Vagina (tissue), 2 donors: ENCODE data around the gene TAF7L. TPM values are rescaled to one million over a fixed set of nuclear protein-coding genes. Genes with fewer than 3 reads are reported as not detected.
A peak's percentile ranks its signal among the peaks of the same experiment; 100 is the strongest.

Experiments used
- DNase-seq, 2 donors: peaks; one replicate each; pipeline ENCODE4 v3.0.0-alpha.2; 2017; ENCODE audit errors: extremely low spot score in 2 of 2
- H3K27ac ChIP-seq: fragments of 200-600 bp; sonication (generic); one replicate; pipeline ENCODE4 v1.5.1; 2019
- H3K27me3 ChIP-seq: fragments of 200-600 bp; sonication (generic); one replicate; pipeline ENCODE4 v1.5.1; 2019
- H3K36me3 ChIP-seq, 2 donors: fragments of 200-600 bp; sonication (generic); one replicate each; pipeline ENCODE4 v1.5.1; 2017 to 2019
- H3K4me1 ChIP-seq: fragments of 200-600 bp; sonication (generic); one replicate; pipeline ENCODE4 v1.5.1; 2019
- H3K4me3 ChIP-seq, 2 donors: fragments of 200-600 bp; sonication (generic); 1 replicate in 1 of 2; 2 replicates in 1 of 2; pipeline ENCODE4 v1.5.1; 2016 to 2019
- H3K9me3 ChIP-seq: fragments of 200-600 bp; sonication (generic); one replicate; pipeline ENCODE4 v1.5.1; 2019
- POLR2A ChIP-seq, 2 donors: fragments of 450-650 bp; IDR thresholded peaks; one replicate each; pipeline ENCODE4 v1.6.1; 2017; ENCODE audit warnings: antibody characterized with exemption in 2 of 2, mild to moderate bottlenecking in 2 of 2, moderate library complexity in 2 of 2
- POLR2AphosphoS5 ChIP-seq, 2 donors: sonication (generic); formaldehyde crosslinking; IDR thresholded peaks; one replicate each; pipeline ENCODE4 v1.9.0; 2017; ENCODE audit warnings: antibody characterized with exemption in 2 of 2, mild to moderate bottlenecking in 2 of 2, low read depth in 1 of 2; ENCODE audit not compliant: insufficient read depth in 1 of 2
- intact Hi-C: fragments of 100-400 bp; cut with DNase I; formaldehyde crosslinking; loops from one replicate; pipeline ENCODE4 v1.15.1; 2023
- small RNA-seq: library from RNA; depleted of rRNA; stranded (forward); fragments of <200 nt; gene quantifications from one replicate; pipeline ENCODE3, GENCODE V24; 2016
- total RNA-seq: library from RNA; depleted of rRNA; stranded (reverse); fragments of >200 nt; gene quantifications from one replicate; pipeline ENCODE4 v1.2.3, GENCODE V29; 2016
- TF ChIP-seq, protein P1 (sequence below), 3 experiments: fragments of 450-650 bp in 2 of 3; fragments of 200-600 bp in 1 of 3; sonication (generic) in 1 of 3; IDR thresholded peaks; one replicate each; pipeline ENCODE4 v1.5.1; 2017 to 2019; ENCODE audit warnings: antibody characterized with exemption in 3 of 3, mild to moderate bottlenecking in 2 of 3, moderate library complexity in 2 of 3

The TAF7L gene
- total RNA-seq, 1 donor from 2014 or later = 2.5 TPM

DNA sequence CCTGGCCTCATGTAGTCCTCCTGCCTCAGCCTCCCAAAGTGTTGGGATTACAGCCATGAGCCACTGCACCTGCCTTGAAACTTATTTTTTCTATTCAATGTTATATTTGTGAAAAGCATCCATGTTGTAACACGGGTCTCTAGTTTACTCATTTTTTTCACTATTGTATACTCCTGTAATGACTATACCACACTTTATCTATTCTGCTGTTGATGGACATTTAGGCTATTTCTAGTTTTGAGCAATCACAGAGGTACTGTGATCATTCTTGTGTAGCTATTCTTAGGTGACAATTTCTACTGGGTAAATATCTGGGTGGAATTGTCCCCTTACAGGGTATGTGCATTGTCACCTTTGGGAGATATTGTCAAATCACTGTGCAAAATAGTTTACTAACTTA, 67.9 kb downstream of the TAF7L start:
- TF ChIP-seq POLR2A (IDR thresholded peaks at IDR 0.05) (no peak), POLR2AphosphoS5 (IDR thresholded peaks at IDR 0.05; ENCODE audit: insufficient read depth in 1 of 2, low read depth in 1 of 2) (no peak)
- TF ChIP-seq, protein P1, sequence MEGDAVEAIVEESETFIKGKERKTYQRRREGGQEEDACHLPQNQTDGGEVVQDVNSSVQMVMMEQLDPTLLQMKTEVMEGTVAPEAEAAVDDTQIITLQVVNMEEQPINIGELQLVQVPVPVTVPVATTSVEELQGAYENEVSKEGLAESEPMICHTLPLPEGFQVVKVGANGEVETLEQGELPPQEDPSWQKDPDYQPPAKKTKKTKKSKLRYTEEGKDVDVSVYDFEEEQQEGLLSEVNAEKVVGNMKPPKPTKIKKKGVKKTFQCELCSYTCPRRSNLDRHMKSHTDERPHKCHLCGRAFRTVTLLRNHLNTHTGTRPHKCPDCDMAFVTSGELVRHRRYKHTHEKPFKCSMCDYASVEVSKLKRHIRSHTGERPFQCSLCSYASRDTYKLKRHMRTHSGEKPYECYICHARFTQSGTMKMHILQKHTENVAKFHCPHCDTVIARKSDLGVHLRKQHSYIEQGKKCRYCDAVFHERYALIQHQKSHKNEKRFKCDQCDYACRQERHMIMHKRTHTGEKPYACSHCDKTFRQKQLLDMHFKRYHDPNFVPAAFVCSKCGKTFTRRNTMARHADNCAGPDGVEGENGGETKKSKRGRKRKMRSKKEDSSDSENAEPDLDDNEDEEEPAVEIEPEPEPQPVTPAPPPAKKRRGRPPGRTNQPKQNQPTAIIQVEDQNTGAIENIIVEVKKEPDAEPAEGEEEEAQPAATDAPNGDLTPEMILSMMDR (IDR thresholded peaks at IDR 0.05) = no peak
- Histone ChIP-seq H3K27me3 (no peaks in the 10 kb centered on the region), H3K4me1 (no peaks in the 10 kb centered on the region), H3K9me3 (no peaks in the 10 kb centered on the region), H3K4me3 (no peak overlapping the region), H3K36me3 (no peaks in the 10 kb centered on the region), H3K27ac (no peak overlapping the region)
- DNase-seq = no peak
- intact Hi-C loops = no loop called here

DNA sequence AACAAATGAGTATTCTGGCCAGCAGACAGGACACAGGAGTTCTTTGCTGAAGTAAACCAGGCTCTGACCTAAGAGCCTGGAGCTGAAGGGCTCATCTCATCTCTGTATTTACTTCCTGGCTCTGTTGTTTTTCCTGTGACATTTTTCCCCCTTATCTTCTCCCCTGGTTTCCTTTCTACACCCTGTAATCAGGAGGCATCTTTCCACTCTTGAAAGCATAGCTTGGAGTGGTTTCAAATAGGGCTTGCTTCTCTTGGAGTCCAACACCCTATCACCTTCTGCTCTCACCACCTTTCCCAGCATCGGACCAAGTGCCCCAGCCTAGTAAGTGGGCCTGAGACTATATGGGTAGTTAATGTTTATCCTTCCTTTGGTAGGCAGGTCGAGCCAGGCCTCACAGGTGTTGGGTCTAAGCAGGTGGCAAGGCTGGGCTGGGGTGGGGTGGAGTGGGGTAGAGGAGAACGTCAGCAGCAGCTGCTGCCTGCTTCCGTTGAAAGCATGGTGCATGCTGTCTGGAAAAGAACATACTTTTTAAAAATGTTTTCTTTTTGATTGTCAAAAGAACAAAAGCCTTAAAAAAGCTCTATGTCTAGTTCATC, 70.4 kb downstream of the TAF7L start:
- Histone ChIP-seq H3K36me3 (no peaks in the 10 kb centered on the region), H3K4me3 (no peak overlapping the region), H3K27me3 (no peaks in the 10 kb centered on the region), H3K27ac (no peak overlapping the region), H3K4me1 (no peaks in the 10 kb centered on the region), H3K9me3 (no peaks in the 10 kb centered on the region)
- TF ChIP-seq, protein P1 (IDR thresholded peaks at IDR 0.05) = no peak
- TF ChIP-seq POLR2AphosphoS5 (IDR thresholded peaks at IDR 0.05; ENCODE audit: insufficient read depth in 1 of 2, low read depth in 1 of 2) (no peak), POLR2A (IDR thresholded peaks at IDR 0.05) (no peak)
- intact Hi-C loops = no loop called here
- no peak for DNase-seq

DNA sequence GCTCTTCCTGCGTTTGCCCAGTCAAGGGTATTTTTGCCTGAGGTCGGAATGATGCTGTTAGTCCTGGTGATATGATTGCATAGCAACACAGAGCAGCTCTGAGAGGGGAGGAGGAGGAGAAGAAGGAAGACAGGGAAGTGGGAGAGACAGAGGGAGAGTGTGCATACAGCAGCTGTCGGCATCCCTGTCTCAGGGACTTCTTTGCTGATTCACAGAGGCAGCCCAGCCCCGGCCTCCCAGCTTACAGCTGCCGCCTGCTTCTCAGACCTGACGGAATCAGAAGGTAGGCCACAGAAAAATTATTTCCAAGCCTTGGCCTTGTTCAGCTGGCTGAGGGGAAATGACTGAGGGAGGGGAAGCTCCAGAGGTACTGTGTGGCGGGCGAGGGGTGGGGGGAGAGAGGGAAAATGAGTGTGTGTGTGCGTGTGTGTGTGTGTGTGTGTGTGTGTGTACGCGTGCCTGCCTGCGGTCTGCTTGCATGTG, 71.2 kb downstream of the TAF7L start:
- Histone ChIP-seq H3K4me1 (no peaks in the 10 kb centered on the region), H3K27ac (no peak overlapping the region), H3K27me3 (no peaks in the 10 kb centered on the region), H3K9me3 (no peaks in the 10 kb centered on the region), H3K36me3 (no peaks in the 10 kb centered on the region), H3K4me3 (peak overlapping the region; percentile 6)
- no peak for DNase-seq
- no peak for TF ChIP-seq POLR2AphosphoS5 (IDR thresholded peaks at IDR 0.05; ENCODE audit: insufficient read depth in 1 of 2, low read depth in 1 of 2)
- TF ChIP-seq, protein P1 (IDR thresholded peaks at IDR 0.05) = no peak
- no peak for TF ChIP-seq POLR2A (IDR thresholded peaks at IDR 0.05)
- intact Hi-C loops = no loop called here

DNA sequence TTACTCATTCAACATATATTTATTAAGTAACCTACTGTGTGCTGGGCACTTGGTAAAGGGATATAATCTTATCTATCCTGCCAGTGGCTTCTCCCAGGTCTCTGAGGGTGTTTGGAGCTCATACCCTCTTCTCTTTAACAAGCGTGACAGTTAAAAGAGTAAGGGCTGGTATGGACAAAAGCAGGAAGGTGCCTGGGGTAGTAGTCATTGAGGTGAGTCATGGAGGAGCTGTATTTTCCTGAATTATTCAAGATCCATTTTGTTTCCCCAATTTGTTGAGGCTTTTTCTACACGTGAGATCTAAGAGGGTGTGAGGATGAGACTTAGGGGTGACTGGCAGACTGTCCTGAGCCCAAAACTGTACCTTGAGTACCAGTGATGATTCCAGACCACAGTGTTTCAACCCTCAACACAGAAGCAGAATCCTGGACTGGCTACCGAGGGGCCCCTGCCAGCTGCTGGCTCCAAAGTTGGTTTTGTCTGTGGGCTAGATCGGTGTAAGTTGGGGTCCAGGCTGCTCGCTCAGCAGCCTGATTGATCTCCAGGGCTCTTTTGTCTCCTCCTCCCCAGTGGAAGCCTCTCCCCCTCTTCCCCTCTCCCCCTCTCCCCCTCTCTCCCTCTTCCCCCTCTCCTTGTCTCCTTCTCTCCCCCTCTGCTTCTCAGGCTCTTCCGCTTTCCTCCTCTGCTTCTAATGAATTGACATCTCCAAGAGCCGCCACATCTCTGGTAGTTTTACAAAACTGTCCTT, 71.8 kb downstream of the TAF7L start, which contains the start of gene DRP2:
TSS of gene DRP2 (plus strand) at position 671 of the 748 bp plus-strand sequence. CDS start 11,862 bp downstream, outside the sequence.
- DNase-seq = no peak
- Histone ChIP-seq H3K9me3 (no peaks in the 10 kb centered on the region), H3K27me3 (no peaks in the 10 kb centered on the region), H3K27ac (no peak within 1 kb of the TSS), H3K4me3 (peak within 1 kb of the TSS; percentile 6), H3K36me3 (no peaks in the 10 kb centered on the region), H3K4me1 (no peaks in the 10 kb centered on the region)
- intact Hi-C loops = no loop called here
- TF ChIP-seq POLR2AphosphoS5 (IDR thresholded peaks at IDR 0.05; ENCODE audit: insufficient read depth in 1 of 2, low read depth in 1 of 2) = no peak
- TF ChIP-seq, protein P1 (IDR thresholded peaks at IDR 0.05) = no peak
- no peak for TF ChIP-seq POLR2A (IDR thresholded peaks at IDR 0.05)

Small RNA genes lying within 50 kb of the gene (small RNA-seq; reads per million reads assigned to genes)
- gene RNU6-934P = not detected

Other genes with a start within 250 kb of the TAF7L start
- 10.3 TPM for gene TRMT2B, start 239.2 kb downstream of the TAF7L start, total RNA-seq
- 5.4 TPM for gene TMEM35A, start 212.5 kb downstream of the TAF7L start, total RNA-seq
- 1.2 TPM for gene CENPI, start 193.1 kb downstream of the TAF7L start, total RNA-seq
- gene DRP2, start 71.5 kb downstream of the TAF7L start, total RNA-seq = 1.5 TPM
- gene TIMM8A, start 57.4 kb upstream of the TAF7L start, total RNA-seq = 5.6 TPM
- gene BTK, start 94.9 kb upstream of the TAF7L start, total RNA-seq = 4.4 TPM
- 514 TPM for gene RPL36A, start 99.7 kb upstream of the TAF7L start, total RNA-seq
- 15.5 TPM for gene GLA, start 116.6 kb upstream of the TAF7L start, total RNA-seq
- 43.2 TPM for gene HNRNPH2, start 116.9 kb upstream of the TAF7L start, total RNA-seq
- gene ARMCX4, start 194.1 kb upstream of the TAF7L start, total RNA-seq = 16.5 TPM